ENCODE data around the gene MUC6. TPM values are rescaled to one million over a fixed set of nuclear protein-coding genes. Genes with fewer than 3 reads are reported as not detected.

The MUC6 gene
- total and polyA plus RNA-seq, 9 of the 15 experiments (the other 6 are each of a cell fraction or from before 2014, with no cell fraction given), result not detected

- Histone ChIP-seq H3K4me3 (no peak overlapping the region), H3K27me3 (ENCODE audit: control insufficient read depth in 2 of 2, insufficient read depth in 2 of 2, low read length in 2 of 2) (peaks cover 8 to 30% of the 10 kb centered on the region in 2 experiments; a peak in 4 of 5 replicates), H4K20me1 (replicated peaks; ENCODE audit: control insufficient read depth, insufficient read depth, low read length) (no peaks in the 10 kb centered on the region), H3K9ac (ENCODE audit: insufficient read depth in 1 of 2, low read depth in 2 of 2, low read length in 2 of 2) (no peak overlapping the region), H3K36me3 (ENCODE audit: control insufficient read depth, insufficient read depth, low read length) (no peaks in the 10 kb centered on the region), H3K4me2 (ENCODE audit: insufficient read depth, low read length) (no peak overlapping the region), H3K27ac (ENCODE audit: extremely low read depth, low read depth, low read length) (no peak overlapping the region), H2AFZ (ENCODE audit: low read depth, low read length) (no peak overlapping the region), H3K79me2 (ENCODE audit: control insufficient read depth, insufficient read depth, low read length) (no peaks in the 10 kb centered on the region), H3K4me1 (replicated peaks in 1 of 2; ENCODE audit: control insufficient read depth in 2 of 2, insufficient read depth in 2 of 2, low read length in 2 of 2) (peaks cover 0 to 4% of the 10 kb centered on the region in 2 experiments; a peak in 1 of 5 replicates), H3K9me3 (replicated peaks; ENCODE audit: control insufficient read depth, insufficient read depth, low read depth, low read length) (peaks cover 5% of the 10 kb centered on the region), H3K9me1 (ENCODE audit: control insufficient read depth, insufficient read depth, low read length) (no peaks in the 10 kb centered on the region)
- no peak for DNase-seq (ENCODE audit: extremely low read depth in 1 of 4, low spot score in 3 of 4)
- intact Hi-C loops (cut with micrococcal nuclease), result no loop called here
- in situ Hi-C loops (cut with MboI), result no loop called here
- WGBS (ENCODE audit: insufficient coverage, low coverage, missing lambda C conversion rate), result 0% methylated on average over 3 of the region's 3 CpGs
- ATAC-seq, result no peak
- BruUV-seq (replicated peaks), result no TSS peak
- no peak for FAIRE-seq
- TF ChIP-seq NR3C1 (CRISPR knock-in tag; IDR thresholded peaks at IDR 0.05) (no peak), ATF7 (IDR thresholded peaks at IDR 0.05) (peak; percentile 42), MEF2A (IDR thresholded peaks at IDR 0.05; ENCODE audit: control insufficient read depth, low read depth, low read length) (peak; percentile 35; the same call in 1 of the 2 replicates), CHD4 (IDR thresholded peaks at IDR 0.05; ENCODE audit: insufficient read depth, insufficient replicate concordance, low read depth, low read length, poor library complexity, severe bottlenecking) (no peak), MEF2D (tag; conservative IDR thresholded peaks at IDR 0.05; ENCODE audit: low read depth) (peak; percentile 81), PTRF (tag; IDR thresholded peaks at IDR 0.05) (no peak), ATF3 (IDR thresholded peaks at IDR 0.05) (peak; percentile 41), ATF3 (CRISPR knock-in tag; conservative IDR thresholded peaks at IDR 0.05) (no peak)
- ChIA-PET POLR2A (no interaction called here), CTCF (ENCODE audit: low intra/inter-chr PET ratio) (no interaction called here)
These were observed 27.6 kb upstream of the MUC6 start for GRCh38 chr11:1064167-1064566.

Measured in K562 (cell line).